SH-SY5Y (cell line): ENCODE data around the gene BTN2A1.

Source experiments
- GATA2 ChIP-seq: IDR thresholded peaks from 2 replicates; pipeline ENCODE4 v1.6.1; 2011; ENCODE audit warnings: mild to moderate bottlenecking, low read depth, low read length
- GATA3 ChIP-seq: IDR thresholded peaks from 2 replicates; pipeline ENCODE4 v1.6.1; 2011; ENCODE audit warnings: low read depth, mild to moderate bottlenecking, low read length, moderate library complexity

GRCh38 chr6:26483727-26484126 lies 26.0 kb downstream of the BTN2A1 start:
- TF ChIP-seq GATA2 (no peak), GATA3 (no peak)
